ENCODE results near the gene PARD3.

The PARD3 gene

DNA sequence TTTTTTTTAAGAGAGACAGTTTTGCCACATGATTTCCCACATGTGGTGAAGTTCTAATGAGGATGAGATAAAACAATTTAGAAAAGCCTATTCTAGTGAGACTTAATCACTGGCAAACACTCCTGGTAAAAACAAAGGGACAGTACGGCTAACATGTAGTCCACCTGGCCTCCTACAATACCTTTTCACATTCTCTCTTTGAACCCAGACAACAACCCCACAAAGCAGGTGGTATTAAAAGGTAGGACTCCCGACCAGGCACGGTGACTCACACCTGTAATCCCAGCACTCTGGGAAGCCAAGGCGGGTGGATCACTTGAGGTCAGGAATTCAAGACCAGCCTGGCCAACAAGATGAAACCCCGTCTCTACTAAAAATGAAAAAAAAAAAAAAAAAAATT, 12.4 kb downstream of the PARD3 start:
- peaks cover 85% of the 10 kb centered on the region for H3K79me2 ChIP-seq (ENCODE audit: insufficient read depth, low read length)
- H3K9ac ChIP-seq (ENCODE audit: low read depth, low read length) = no peak overlapping the region
- H3K27me3 ChIP-seq (ENCODE audit: insufficient read depth, low read length, poor library complexity) = no peaks in the 10 kb centered on the region
- H3K9me3 ChIP-seq (ENCODE audit: insufficient read depth, low read length, severe bottlenecking) = no peaks in the 10 kb centered on the region
- H2AFZ ChIP-seq (ENCODE audit: low read depth, low read length) = no peak overlapping the region
- peaks cover 53% of the 10 kb centered on the region for H4K20me1 ChIP-seq (ENCODE audit: insufficient read depth, low read length)
- no peak overlapping the region for H3K4me2 ChIP-seq (ENCODE audit: insufficient read depth, low read length)
- ATAC-seq (ENCODE audit: insufficient read depth, low read depth) = no peak
- TF ChIP-seq, protein P1, sequence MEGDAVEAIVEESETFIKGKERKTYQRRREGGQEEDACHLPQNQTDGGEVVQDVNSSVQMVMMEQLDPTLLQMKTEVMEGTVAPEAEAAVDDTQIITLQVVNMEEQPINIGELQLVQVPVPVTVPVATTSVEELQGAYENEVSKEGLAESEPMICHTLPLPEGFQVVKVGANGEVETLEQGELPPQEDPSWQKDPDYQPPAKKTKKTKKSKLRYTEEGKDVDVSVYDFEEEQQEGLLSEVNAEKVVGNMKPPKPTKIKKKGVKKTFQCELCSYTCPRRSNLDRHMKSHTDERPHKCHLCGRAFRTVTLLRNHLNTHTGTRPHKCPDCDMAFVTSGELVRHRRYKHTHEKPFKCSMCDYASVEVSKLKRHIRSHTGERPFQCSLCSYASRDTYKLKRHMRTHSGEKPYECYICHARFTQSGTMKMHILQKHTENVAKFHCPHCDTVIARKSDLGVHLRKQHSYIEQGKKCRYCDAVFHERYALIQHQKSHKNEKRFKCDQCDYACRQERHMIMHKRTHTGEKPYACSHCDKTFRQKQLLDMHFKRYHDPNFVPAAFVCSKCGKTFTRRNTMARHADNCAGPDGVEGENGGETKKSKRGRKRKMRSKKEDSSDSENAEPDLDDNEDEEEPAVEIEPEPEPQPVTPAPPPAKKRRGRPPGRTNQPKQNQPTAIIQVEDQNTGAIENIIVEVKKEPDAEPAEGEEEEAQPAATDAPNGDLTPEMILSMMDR (IDR thresholded peaks at IDR 0.05; ENCODE audit: borderline replicate concordance, extremely low read depth, low read length, poor library complexity, severe bottlenecking) = no peak
- no peak for TF ChIP-seq EZH2 (IDR thresholded peaks at IDR 0.05; ENCODE audit: borderline replicate concordance, low read depth, low read length, severe bottlenecking)
- H3K27ac ChIP-seq (ENCODE audit: low read length) = no peak overlapping the region
- H3K4me3 ChIP-seq (ENCODE audit: low read depth in 1 of 2, low read length in 2 of 2) = no peak overlapping the region
- no peaks in the 10 kb centered on the region for H3K4me1 ChIP-seq (ENCODE audit: insufficient read depth, low read length)
- DNase-seq = no peak
- H3K36me3 ChIP-seq (ENCODE audit: insufficient read depth, low read length) = peaks cover 7% of the 10 kb centered on the region; the same call in 1 of the 2 replicates

DNA sequence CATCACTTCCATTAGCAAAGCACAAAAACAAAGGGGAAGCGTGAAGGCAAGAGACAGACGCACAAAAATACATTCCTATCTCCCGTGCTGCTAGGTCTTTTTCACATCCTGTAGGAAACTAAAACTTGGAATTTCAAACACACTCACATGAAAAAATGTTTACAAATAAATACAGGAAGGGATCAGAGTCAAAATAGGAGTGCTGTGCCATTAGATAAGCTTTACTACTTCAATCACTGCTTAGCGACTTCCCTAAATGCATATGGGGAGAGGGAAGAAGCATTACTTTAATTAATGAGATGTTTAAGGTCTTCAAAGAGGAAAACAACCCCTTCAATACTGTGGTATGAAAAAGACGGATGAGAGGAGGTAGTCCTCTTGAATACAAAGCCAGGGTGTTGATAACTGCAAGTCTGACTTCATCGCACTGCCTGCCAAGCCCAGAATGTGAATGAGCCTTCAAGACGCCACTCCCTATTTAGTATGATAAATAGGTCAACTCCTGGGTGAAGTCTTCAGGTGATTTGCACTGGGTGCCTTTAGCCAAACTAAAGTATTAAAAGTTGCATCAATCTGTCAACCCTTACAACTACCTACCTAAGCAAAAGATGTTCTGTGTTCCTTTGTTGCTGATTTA, 13.9 kb downstream of the PARD3 start:
- H3K36me3 ChIP-seq (ENCODE audit: insufficient read depth, low read length) = peaks cover 7% of the 10 kb centered on the region; the same call in 1 of the 2 replicates
- no peaks in the 10 kb centered on the region for H3K4me1 ChIP-seq (ENCODE audit: insufficient read depth, low read length)
- H3K4me3 ChIP-seq (ENCODE audit: low read depth in 1 of 2, low read length in 2 of 2) = no peak overlapping the region
- H3K9me3 ChIP-seq (ENCODE audit: insufficient read depth, low read length, severe bottlenecking) = no peaks in the 10 kb centered on the region
- peaks cover 85% of the 10 kb centered on the region for H3K79me2 ChIP-seq (ENCODE audit: insufficient read depth, low read length)
- no peak for TF ChIP-seq EZH2 (IDR thresholded peaks at IDR 0.05; ENCODE audit: borderline replicate concordance, low read depth, low read length, severe bottlenecking)
- TF ChIP-seq, protein P1 (IDR thresholded peaks at IDR 0.05; ENCODE audit: borderline replicate concordance, extremely low read depth, low read length, poor library complexity, severe bottlenecking) = no peak
- DNase-seq = no peak
- no peak overlapping the region for H2AFZ ChIP-seq (ENCODE audit: low read depth, low read length)
- H3K27ac ChIP-seq (ENCODE audit: low read length) = no peak overlapping the region
- ATAC-seq (ENCODE audit: insufficient read depth, low read depth) = no peak
- no peak overlapping the region for H3K9ac ChIP-seq (ENCODE audit: low read depth, low read length)
- no peaks in the 10 kb centered on the region for H3K27me3 ChIP-seq (ENCODE audit: insufficient read depth, low read length, poor library complexity)
- H4K20me1 ChIP-seq (ENCODE audit: insufficient read depth, low read length) = peaks cover 47% of the 10 kb centered on the region
- no peak overlapping the region for H3K4me2 ChIP-seq (ENCODE audit: insufficient read depth, low read length)

DNA sequence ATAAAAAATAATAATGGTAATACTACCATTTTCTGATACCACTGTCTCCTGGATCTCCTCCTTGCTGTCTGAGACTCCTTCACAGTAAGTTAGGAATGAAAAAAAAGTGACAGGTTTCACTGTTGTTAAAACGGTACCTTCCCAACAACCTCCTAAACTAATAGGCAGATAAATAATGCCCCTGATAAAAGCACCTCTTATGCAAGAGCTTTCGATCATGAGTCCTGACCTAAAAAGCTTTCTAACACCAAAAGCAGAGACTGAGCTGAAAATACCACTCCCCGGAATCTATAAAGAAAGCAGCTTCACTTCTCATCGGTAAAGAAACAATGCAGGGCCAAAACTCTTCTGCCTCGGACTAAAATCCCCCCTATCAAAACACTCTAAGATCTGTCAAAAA, 14.5 kb downstream of the PARD3 start:
- H3K9me3 ChIP-seq (ENCODE audit: insufficient read depth, low read length, severe bottlenecking) = no peaks in the 10 kb centered on the region
- no peak for TF ChIP-seq EZH2 (IDR thresholded peaks at IDR 0.05; ENCODE audit: borderline replicate concordance, low read depth, low read length, severe bottlenecking)
- TF ChIP-seq, protein P1 (IDR thresholded peaks at IDR 0.05; ENCODE audit: borderline replicate concordance, extremely low read depth, low read length, poor library complexity, severe bottlenecking) = no peak
- no peak for DNase-seq

More for the DNA sequence above, 14.5 kb downstream of the PARD3 start:
- no peak overlapping the region for H3K9ac ChIP-seq (ENCODE audit: low read depth, low read length)
- peaks cover 7% of the 10 kb centered on the region; the same call in 1 of the 2 replicates for H3K36me3 ChIP-seq (ENCODE audit: insufficient read depth, low read length)
- ATAC-seq (ENCODE audit: insufficient read depth, low read depth) = no peak
- H3K79me2 ChIP-seq (ENCODE audit: insufficient read depth, low read length) = peaks cover 85% of the 10 kb centered on the region
- no peak overlapping the region for H3K27ac ChIP-seq (ENCODE audit: low read length)
- H4K20me1 ChIP-seq (ENCODE audit: insufficient read depth, low read length) = peaks cover 49% of the 10 kb centered on the region
- no peaks in the 10 kb centered on the region for H3K27me3 ChIP-seq (ENCODE audit: insufficient read depth, low read length, poor library complexity)
- no peaks in the 10 kb centered on the region for H3K4me1 ChIP-seq (ENCODE audit: insufficient read depth, low read length)
- no peak overlapping the region for H3K4me2 ChIP-seq (ENCODE audit: insufficient read depth, low read length)
- H2AFZ ChIP-seq (ENCODE audit: low read depth, low read length) = no peak overlapping the region
- H3K4me3 ChIP-seq (ENCODE audit: low read depth in 1 of 2, low read length in 2 of 2) = no peak overlapping the region
